GM19328 (cell line): ENCODE measurements around the gene KIAA0319L.
"Not testable (repeated sequence)": the region's sequence is repeated elsewhere in the genome, so short reads cannot be mapped to it uniquely, and the experiment has no call there.

ENCODE experiments used
- ATAC-seq: cut with Tn5 transposase; IDR thresholded peaks from one replicate; pipeline ENCODE4 v1.9.1; 2021; ENCODE audit warnings: mild to moderate bottlenecking, moderate library complexity; ENCODE audit not compliant: unreplicated experiment

Gene KIAA0319L

GRCh38 chr1:35585281-35585680 lies 28.1 kb upstream of the KIAA0319L start:
- no peak for ATAC-seq

GRCh38 chr1:35581621-35582020 lies 24.4 kb upstream of the KIAA0319L start:
- ATAC-seq, result not testable (repeated sequence)

GRCh38 chr1:35580949-35581388 lies 23.8 kb upstream of the KIAA0319L start:
- no peak for ATAC-seq

- ATAC-seq, result no peak
Measured at GRCh38 chr1:35577071-35577998, 20.1 kb upstream of the KIAA0319L start.

GRCh38 chr1:35576766-35577070 lies 19.5 kb upstream of the KIAA0319L start:
- ATAC-seq, result not testable (repeated sequence)

- ATAC-seq, result no peak
Measured at GRCh38 chr1:35576061-35576765, 19.0 kb upstream of the KIAA0319L start.

GRCh38 chr1:35575416-35575958 lies 18.3 kb upstream of the KIAA0319L start:
- ATAC-seq, result no peak

GRCh38 chr1:35574655-35575415 lies 17.6 kb upstream of the KIAA0319L start:
- no peak for ATAC-seq

GRCh38 chr1:35574125-35574654 lies 17.0 kb upstream of the KIAA0319L start:
- ATAC-seq, result no peak

GRCh38 chr1:35573198-35574124 lies 16.3 kb upstream of the KIAA0319L start, which contains the start of gene TFAP2E:
TFAP2E (plus strand) TSS chr1:35573314; CDS start chr1:35573578, 264 bp downstream.
- ATAC-seq, result no peak

- ATAC-seq, result no peak
Measured at GRCh38 chr1:35572296-35572695, 15.1 kb upstream of the KIAA0319L start.

- no peak for ATAC-seq
Measured at GRCh38 chr1:35571263-35571662, 14.1 kb upstream of the KIAA0319L start.

- no peak for ATAC-seq
Measured at GRCh38 chr1:35570589-35571137, 13.5 kb upstream of the KIAA0319L start.

GRCh38 chr1:35569936-35570335 lies 12.7 kb upstream of the KIAA0319L start:
- ATAC-seq, result no peak

GRCh38 chr1:35568975-35569395 lies 11.8 kb upstream of the KIAA0319L start:
- ATAC-seq, result no peak

- ATAC-seq, result no peak
Measured at GRCh38 chr1:35567947-35568558, 10.8 kb upstream of the KIAA0319L start.

- ATAC-seq, result no peak
Measured at GRCh38 chr1:35565742-35566133, 8.5 kb upstream of the KIAA0319L start.

- ATAC-seq, result no peak
Measured at GRCh38 chr1:35564884-35565741, 7.9 kb upstream of the KIAA0319L start.
